HPDE6-E6E7 (cell line): ENCODE measurements around the gene MTA1.

Source experiments
- DNase-seq: peaks from one replicate; pipeline ENCODE4 v3.0.0; 2011; ENCODE audit warnings: missing footprints; ENCODE audit errors: extremely low spot score

Gene MTA1

DNA sequence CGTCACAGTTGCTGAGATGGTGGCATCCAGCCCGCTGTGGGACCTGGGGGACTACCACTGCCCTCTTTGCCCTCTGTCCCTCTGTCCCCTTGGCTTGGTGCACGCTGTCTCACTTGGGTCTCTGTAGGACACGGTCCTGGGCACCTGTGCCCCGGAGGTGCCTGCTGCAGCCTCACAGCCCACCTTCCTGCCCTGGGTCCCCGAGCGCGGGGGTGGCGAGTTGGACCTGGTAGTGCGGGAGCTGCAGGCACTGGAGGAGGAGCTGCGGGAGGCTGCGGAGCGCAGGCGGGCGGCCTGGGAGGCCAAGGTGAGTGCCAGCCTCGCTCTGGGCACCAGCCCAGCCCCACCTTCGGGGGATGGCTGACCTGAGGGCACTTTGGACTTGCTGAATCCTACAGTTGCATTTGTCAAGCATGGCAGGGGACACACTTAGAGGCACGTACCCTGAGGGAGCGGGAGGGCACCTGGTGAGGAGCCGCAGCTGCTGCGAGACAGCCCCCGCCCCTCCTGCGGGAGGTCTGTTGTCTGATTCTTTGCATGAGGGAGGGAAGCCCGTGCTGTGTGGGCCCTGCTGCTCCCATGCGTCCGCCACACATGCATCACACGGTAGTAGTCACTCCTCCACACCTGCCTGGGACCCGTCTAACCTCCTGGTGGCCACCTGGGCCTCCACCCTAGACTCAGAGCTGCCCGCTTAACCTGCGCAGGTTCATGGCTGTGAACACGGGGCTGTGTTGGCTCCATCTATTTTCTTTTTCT is 78.2 kb downstream of the MTA1 start:
- DNase-seq = no peak

DNA sequence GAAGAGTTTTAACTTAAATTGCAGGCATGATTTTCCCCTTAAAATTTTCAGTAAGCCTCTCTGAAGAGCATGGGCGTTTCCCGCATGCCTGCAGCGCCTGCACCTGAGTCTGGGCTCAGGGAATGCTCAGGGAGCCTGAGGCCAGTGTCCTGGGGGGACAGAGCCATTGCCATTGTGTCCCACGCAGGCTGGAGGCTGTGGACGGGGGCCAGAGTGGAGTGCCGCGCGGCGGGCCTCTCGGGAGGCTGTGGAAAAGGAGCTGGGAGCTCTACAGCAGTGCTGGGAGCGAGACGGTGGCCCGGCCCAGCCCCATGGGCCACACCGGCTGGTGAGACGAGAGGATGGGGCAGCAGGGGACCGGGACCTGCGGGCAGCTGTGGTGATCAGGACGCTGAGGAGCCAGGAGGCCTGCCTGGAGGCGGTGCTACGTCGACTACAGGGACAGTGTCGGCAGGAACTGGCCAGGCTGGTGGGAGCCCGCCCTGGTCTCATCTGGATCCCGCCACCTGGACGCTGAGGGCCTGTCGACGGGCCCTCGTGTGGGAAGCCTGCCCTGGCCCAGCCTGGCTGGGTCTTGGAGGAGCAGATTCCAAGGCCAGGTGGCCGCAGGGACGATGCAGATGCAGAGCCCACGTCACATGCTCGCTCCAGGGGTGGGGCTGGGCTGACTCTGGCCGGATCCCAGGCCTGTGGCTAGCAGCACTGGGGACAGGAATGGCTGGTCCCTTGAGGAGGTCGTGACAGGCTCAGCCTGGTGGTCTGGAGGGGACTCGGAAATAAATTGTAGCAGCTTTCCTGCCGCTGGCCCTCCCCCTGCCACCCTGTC is 79.0 kb downstream of the MTA1 start:
- no peak for DNase-seq

DNA sequence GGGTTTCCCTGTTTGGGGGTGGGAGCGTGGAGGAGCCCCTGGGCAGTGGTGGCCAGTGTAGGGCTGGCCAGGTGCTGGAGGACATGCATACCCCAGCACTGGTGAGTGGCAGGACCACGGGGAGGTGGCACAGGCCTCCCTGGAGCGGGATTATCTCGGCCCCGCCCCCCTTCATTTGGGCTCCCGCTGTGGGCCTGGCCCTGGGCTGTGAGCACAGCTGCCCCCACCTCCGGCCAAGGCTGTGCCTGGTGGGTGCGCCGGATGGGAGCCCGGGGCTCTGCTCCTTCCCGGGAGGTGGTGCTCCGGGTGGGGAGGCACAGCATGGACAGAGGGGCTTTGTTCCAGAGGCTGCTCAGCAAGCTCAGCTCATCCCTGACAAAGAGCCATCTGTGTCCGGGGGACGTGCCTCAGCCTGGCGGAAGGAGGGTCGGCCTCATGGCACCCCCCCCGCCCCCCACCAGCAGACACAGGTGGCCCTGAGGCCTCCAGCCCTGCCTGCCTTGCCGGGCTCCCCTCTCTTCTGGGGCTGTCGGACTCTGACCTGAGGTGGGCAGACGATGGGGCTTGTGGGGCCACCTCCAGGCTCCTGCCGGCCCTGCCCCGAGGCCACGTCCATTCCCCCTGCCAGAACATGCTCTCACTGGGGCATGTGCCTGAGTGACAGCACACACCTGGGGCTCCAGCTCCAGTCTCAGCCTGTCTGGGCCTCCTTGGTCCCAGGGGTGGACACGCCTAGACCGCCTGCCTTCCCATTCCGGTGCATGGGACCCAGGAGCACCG is 79.8 kb downstream of the MTA1 start:
- DNase-seq = peak; percentile 47

DNA sequence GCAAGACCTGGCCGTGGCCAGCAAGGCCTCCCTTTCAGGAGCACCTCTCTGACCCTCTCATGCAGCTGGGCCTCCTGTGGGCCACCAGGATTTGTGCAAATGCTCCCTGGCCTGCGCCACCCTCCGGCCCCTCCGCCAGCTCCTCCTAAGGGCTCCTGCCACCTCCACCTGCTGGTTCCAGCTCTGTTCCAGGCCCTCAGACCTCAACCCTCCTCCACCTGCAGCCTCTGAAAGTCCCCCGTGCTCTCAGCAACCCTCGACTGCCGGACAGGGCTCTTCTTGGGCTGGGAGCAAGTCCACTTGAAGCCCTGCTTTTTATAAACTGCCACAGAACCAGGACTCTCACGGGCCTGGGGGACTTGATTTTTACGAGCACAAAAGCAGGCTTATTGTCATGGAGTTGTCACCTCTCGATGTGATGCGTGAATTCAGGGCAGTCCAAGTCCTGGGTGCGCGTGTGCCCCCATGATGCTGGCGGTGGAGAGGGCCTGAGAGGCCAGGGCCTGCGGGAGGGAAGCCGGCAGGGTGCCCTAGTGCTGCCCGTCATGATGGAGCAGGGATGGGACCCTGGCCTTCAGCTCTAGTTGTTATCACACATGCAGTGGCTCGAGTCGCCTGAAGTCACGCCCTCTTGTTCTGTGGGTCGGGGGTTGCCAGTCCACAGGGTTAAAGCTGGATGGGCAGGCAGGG is 80.6 kb downstream of the MTA1 start:
- no peak for DNase-seq

DNA sequence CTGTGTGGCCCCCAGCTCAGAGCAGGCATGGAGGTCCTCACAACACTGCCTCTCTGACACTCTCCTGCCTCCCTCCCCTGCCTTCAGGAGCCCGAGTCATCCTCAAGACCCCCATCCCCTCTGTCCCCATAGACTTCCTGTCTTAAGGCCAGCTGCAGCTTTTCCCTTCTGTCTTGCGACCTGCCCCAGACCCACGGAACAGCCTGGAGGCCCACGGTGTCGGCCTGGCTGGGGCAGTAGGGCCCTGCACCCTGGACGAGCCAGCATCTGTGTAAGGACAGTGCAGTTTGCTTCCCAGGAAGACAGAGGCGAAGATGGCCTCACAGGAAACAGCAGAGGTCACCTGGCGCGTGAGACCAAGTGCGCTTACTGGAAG is 81.1 kb downstream of the MTA1 start:
- no peak for DNase-seq

DNA sequence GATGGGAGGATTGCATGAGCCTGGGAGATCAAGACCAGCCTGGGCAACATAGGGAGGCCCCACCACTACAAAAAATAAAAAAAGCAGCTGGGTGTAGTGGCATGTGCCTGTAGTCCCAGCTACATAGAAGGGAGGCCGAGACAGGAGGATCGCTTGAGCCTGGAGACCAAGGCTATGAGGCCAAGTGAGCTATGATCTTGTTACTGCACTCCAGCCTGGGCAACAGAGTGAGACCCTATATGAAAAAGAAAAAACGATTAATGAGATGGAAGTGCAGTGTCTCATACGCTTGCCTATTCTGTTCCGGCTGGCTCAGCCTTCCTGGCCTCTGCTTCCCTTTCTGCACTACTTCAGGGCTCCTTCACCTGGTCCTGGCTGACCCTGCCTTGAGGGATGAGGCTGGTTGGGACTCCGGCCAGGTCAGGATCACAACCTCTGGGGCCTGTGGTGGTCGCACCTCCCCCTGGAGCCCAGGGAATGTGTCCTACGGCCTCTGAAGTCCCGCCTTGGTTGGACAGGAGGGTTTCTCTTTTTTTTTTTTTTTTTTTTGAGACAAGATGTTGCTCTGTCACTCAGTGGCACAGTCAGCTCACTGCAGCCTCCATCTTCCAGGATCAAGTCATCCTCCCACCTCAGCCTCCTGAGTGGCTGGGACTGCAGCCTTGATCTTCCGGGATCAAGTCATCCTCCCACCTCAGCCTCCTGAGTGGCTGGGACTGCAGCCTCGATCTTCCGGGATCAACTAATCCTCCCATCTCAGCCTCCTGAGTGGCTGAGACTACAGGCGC is 82.1 kb downstream of the MTA1 start:
- DNase-seq = no peak

DNA sequence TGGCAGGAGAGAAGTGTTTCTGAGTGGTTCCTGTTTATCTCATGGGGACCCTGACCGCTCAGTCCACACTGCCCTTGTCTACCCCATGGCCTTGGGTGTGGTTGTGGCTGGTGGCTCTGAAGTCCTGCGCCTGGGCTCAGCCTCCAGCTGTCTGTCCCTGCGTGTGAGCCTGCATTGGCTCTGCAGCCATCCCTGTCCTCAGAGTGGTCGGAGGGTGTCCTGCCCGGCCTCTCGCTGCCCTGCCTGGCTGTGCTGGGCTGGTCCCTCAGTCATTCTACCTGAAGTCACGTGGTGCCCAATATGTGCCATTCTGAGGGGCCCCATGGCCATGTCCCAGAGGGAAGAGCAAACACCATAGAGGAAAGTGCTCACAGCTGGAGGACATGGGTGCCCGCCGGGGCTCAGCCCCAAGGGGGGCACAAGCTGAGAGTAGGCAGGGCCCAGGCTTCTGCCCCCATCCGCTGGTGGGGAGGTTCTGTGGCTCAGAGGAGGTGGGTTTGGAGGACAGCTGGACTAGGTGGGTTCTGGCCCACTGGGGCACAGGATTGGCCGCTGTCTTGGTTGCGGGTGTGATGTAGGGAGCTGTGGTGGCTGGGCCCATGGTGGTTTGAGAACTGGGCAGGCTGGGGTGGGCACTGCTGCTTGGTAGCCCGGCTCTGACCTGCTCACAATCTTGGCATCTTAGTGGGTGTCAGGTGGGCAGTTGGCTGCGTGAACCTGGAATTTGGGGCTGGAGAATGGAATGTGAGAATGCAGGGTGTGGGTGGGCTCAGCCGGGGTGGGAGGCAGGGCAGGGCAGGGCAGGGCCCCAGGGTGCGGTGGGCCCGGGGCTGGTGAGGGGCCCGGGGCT is 83.0 kb downstream of the MTA1 start:
- DNase-seq = no peak

DNA sequence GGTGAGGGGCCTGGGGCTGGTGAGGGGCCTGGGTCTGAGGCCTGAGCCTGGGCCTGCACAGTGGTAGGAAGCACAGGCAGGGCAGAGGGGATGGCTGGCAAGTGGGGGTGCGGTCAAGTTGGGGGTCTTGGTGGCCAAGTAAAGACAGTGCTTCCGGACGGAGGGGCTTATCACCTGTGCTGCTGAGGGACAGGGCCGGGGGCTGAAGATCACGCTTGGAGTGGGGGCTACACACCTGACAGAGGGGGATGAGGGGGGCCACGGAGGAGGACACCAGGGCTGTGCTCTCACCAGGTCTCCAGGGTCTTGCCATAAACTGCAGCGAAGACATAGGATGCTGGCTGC is 83.6 kb downstream of the MTA1 start:
- DNase-seq = no peak

DNA sequence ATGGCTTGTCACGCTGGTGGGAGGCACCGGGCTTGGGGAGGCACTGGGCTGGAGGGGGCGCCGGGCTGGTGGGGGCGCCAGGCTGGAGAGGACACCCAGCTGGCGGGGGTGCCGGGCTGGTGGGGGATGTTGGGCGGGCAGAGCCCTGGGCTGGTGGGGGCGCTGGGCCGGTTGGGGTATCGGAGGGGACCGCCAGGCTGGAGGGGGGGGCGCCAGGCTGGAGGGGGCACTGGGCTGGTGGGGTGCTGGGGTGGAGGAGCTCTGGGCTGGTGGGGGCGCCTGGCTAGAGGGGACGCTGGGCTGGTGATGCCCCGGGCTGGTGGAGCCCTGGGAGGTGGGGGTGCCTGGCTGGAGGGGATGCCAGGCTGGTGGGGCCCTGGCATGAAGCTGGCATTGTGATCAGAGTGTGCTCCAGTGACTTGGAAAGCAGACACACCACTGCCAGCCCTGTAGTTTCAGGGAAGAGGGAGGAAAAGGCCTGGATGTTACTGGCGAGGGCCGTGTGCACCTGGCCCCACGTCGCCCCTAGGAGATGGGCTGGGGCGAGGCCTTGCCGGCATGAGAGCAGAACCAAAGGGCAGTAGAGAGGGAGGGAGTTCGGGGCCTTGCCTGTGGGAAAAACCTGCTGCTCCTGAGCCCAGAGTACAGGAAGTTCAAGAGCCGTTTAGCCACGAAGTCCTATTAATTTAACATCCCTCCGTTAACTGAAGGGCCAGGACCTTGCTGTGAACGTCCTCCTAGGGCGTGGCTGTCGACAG is 84.5 kb downstream of the MTA1 start:
- DNase-seq = no peak

DNA sequence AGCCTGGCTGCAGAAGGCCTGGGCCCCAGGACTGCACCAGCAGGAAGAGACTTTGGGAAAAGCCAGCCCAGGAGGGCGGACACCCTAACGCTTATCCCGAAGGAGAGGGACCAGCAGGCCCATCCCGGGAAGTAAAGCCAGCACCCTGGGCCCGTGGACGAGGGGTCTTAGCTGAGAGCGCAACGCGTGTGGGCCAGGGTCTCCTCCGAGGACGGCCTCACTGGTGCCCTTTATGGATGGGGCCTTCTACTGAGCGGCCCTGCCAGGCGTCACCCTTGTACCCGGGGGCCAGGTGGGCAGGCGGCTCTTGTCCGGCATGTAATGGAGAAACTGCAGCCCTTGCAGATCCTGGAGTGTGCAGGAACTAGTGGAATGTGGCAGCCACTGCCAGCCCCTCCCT is 85.5 kb downstream of the MTA1 start:
- no peak for DNase-seq

DNA sequence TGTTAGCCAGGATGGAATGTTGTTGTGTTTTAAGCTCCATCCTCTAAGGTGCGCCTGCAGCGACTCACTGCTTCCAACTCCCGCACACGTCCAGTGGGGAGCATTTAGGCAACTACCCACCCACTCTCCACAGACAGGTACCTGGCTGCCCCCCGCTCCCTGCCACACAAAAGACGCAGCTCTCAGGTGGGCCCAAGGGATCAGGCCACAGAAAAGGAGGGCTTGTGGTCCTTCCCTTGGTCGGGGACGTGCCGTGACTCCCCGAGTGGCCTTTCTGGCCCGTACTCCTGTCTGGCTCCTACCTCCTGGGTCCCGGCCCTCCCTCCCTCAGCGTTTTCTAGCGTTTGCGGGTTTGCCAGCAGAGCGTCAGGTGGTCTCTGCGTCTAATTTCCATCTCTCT is 87.6 kb downstream of the MTA1 start:
- DNase-seq = no peak

DNA sequence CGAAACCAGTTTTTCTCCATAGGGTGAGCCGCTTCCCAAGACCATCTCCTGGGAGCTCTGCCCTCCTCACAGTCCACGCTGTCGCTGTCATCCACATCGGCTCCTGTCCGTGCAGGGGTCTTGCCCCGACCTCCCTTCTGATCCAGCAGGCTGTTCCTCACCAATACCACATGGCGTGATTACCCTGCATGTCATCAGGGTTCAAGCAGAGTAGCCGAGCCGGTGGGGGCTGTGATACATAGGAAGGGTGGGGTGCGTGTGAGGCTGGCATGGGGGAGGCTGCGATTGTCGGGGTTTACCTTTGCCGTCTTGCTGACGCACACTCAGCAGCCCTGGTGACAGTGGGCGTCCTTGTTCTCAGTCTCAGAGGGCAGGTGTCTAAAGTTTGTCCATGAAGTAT is 88.4 kb downstream of the MTA1 start:
- no peak for DNase-seq

DNA sequence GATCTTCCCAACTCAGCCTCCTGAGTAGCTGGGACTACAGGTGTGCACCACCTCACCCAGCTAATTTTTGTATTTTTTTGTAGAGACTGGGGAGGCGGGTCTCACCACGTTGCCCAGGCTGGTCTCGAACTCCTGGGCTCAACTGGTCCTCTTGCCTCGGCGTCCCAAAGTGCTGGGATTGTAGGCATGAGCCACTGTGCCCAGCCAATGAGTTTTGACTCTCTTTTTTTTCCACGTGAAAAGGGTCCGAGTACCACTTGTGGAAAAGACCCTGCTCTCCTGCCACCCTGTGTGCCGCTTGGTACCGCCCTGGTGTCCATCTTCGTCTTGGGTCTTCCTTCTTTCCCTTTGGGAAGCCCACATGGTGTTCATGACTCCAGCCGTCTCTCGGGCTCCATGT is 89.0 kb downstream of the MTA1 start:
- DNase-seq = no peak

DNA sequence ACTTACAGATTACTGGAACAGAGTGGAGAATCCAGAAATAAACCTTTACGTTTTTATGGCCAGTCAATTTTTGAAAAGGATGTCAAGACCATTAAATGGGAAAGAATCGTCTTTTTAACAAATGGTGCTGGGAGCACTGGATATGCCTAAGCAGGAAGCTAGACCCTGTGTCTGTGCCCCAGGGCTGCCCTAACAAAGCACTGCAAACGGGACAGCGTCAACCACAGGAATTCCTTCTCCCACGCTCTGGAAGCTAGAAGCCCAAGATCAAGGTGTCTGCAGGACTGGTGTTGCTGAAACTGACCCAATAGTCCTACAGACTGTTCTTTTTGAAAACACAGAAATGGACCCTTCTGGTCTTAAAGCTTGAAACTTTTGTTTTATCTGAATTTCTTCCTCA is 97.5 kb downstream of the MTA1 start:
- DNase-seq = no peak

DNA sequence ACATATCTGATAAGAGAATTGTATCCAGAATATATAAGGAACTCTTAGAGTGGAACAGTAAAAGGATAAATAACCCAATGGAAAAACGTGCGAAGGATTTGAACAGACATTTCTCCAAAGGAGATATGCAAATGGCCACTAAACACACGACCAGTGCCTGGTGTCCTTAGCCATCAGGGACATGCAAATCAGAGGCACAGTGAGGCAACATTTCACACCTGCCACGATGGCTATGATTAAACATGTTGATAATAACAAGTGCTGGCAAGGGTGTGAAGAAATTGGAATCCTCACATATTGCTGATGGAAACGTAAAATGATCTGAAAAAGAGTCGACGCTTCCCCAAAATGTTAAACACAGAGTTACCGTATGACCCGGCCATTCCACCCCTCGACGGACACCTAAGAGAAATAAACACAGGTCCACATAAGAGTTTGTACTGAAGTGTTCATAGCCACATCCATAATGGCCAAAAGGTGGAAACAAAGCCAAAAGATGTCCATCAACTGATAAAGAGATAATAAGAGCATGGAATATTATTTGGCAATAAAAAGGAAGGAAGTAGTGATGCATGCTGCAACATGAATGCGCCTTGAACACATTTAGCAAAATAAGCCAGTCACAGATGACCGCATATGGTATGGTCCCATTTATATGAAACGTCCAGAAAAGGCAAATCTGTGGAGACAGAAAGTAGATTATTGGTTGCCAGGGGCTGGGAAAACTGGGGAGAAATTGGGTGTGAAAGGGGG is 100.5 kb downstream of the MTA1 start:
- no peak for DNase-seq
